Transverse colon (tissue), 3 donors: ENCODE results near the gene MCUB.

Source experiments
- CTCF ChIP-seq, 5 experiments: fragments of 200-600 bp in 3 of 5; fragments of 450-650 bp in 2 of 5; sonication (generic) in 3 of 5; IDR thresholded peaks; 1 replicate in 2 of 5; 2 replicates in 3 of 5; pipeline ENCODE4 v1.5.1; 2016 to 2017; ENCODE audit warnings: antibody characterized with exemption in 5 of 5, inconsistent platforms in 3 of 5, mild to moderate bottlenecking in 2 of 5, moderate library complexity in 1 of 5
- POLR2A ChIP-seq: fragments of 450-650 bp; IDR thresholded peaks from one replicate; pipeline ENCODE4 v1.6.1; 2016; ENCODE audit warnings: antibody characterized with exemption, mild to moderate bottlenecking, moderate library complexity

- no peak for TF ChIP-seq CTCF (IDR thresholded peaks at IDR 0.05)
- TF ChIP-seq POLR2A: no peak
Observed at GRCh38 chr4:109601336-109601735, 41.3 kb downstream of the MCUB start.
